Bone marrow (tissue), 2 donors: ENCODE results near the gene SCGB1C1.
"Not testable (repeated sequence)": the region's sequence is repeated elsewhere in the genome, so short reads cannot be mapped to it uniquely, and the experiment has no call there.

Experiments
- DNase-seq, 2 donors: peaks; one replicate each; lab custom pipeline; 2025; lab: John Stamatoyannopoulos, UW

SCGB1C1 gene

GRCh38 chr11:218815-219593, 26.1 kb downstream of the SCGB1C1 start:
- no peak for DNase-seq

- not testable (repeated sequence) for DNase-seq
Observed at GRCh38 chr11:220641-221215, 27.9 kb downstream of the SCGB1C1 start.

- no peak for DNase-seq
Observed at GRCh38 chr11:221539-221938, 28.7 kb downstream of the SCGB1C1 start.

GRCh38 chr11:221998-222789, 29.3 kb downstream of the SCGB1C1 start:
- DNase-seq, result no peak

- DNase-seq, result no peak
Observed at GRCh38 chr11:223026-223789, 30.3 kb downstream of the SCGB1C1 start.

GRCh38 chr11:223884-224283, 31.0 kb downstream of the SCGB1C1 start:
- no peak for DNase-seq

GRCh38 chr11:224424-224823, 31.5 kb downstream of the SCGB1C1 start:
- DNase-seq, result no peak

- no peak for DNase-seq
Observed at GRCh38 chr11:225734-226453, 33.0 kb downstream of the SCGB1C1 start.

GRCh38 chr11:227824-228379, 35.0 kb downstream of the SCGB1C1 start:
- DNase-seq, result no peak

- DNase-seq, result no peak
Observed at GRCh38 chr11:230431-230830, 37.6 kb downstream of the SCGB1C1 start.

- DNase-seq, result no peak
Observed at GRCh38 chr11:232783-233565, 40.1 kb downstream of the SCGB1C1 start.

- DNase-seq, result no peak
Observed at GRCh38 chr11:235180-235579, 42.3 kb downstream of the SCGB1C1 start.

- DNase-seq, result peak in 1 of 2 donors; percentile 10
Observed at GRCh38 chr11:235609-235996, 42.7 kb downstream of the SCGB1C1 start.

- peak; percentile 56 to 89 for DNase-seq
Observed at GRCh38 chr11:235997-236773, 43.3 kb downstream of the SCGB1C1 start, which contains the start of gene SIRT3. Gene SIRT3, minus strand, starts transcription at chr11:236342. Its CDS starts 14 bp downstream, at chr11:236328.

GRCh38 chr11:236774-237767, 44.2 kb downstream of the SCGB1C1 start, which contains the start of gene PSMD13:
Gene PSMD13, plus strand, starts transcription at chr11:236976. Its CDS starts 74 bp downstream, at chr11:237050.
- DNase-seq, result peak; percentile 67 to 89

GRCh38 chr11:238346-238745, 45.5 kb downstream of the SCGB1C1 start:
- not testable (repeated sequence) for DNase-seq

- DNase-seq, result no peak
Observed at GRCh38 chr11:240315-240714, 47.4 kb downstream of the SCGB1C1 start.

- no peak for DNase-seq
Observed at GRCh38 chr11:241634-242033, 48.8 kb downstream of the SCGB1C1 start.
